GM18907 (cell line): ENCODE measurements around the gene TIAM2.
A peak's percentile ranks its signal among the peaks of the same experiment; 100 is the strongest.
"Not testable (repeated sequence)": the region's sequence is repeated elsewhere in the genome, so short reads cannot be mapped to it uniquely, and the experiment has no call there.

ENCODE experiments used
- ATAC-seq: cut with Tn5 transposase; IDR thresholded peaks from one replicate; pipeline ENCODE4 v1.9.1; 2021; ENCODE audit warnings: mild to moderate bottlenecking, moderate library complexity; ENCODE audit not compliant: unreplicated experiment

Gene TIAM2

DNA sequence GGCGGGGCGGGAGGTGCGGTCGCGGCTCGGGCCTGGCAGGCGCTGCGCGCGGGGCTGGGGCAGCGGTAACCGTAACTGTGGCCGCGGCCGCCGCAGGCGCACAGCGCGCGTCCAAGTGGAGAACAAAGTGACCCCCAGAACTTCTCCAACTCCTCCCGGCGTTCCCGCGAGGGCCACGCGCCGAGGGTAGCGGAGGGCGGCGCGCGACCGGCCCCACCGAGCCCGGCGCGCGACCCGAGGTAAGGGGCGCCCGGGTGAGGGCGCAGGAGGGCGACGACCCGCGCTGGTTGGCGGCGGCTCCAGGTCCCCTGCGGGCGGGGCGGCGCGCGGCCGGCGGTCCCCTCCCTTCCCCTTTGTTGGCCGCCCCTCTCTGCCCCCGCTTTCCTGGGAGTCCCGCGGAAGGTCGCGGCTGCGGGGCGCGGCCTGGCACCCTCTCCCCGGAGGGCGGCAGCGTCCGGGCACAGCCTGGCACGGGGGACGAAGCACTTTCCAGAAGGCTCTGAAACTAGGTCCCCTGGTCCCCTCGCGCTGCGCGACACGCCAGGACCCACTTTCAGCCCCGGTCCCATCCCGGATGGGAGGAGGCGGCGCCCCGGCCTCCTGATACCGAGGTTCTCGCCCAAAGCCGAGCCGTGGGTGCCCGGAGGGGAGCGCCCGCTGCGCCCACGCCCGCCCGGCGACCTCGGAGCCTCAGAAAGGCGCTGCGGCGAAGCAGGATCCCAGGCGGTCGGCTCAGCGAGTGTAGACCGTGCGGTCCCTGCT is at the start of gene TIAM2:
Gene TIAM2 (plus strand): TSS at position 62 of the 762 bp plus-strand sequence. CDS start 133,909 bp downstream, outside the sequence.
- ATAC-seq, result no peak

- ATAC-seq, result no peak
Measured at GRCh38 chr6:154950979-154951344, 44.2 kb upstream of the TIAM2 start.

- ATAC-seq, result peak; percentile 85
Measured at GRCh38 chr6:154951345-154952200, 43.5 kb upstream of the TIAM2 start.

- ATAC-seq, result no peak
Measured at GRCh38 chr6:154953644-154954043, 41.5 kb upstream of the TIAM2 start.

GRCh38 chr6:154954347-154954746 is 40.8 kb upstream of the TIAM2 start:
- ATAC-seq, result no peak

- no peak for ATAC-seq
Measured at GRCh38 chr6:154956771-154957522, 38.2 kb upstream of the TIAM2 start.

- ATAC-seq, result no peak
Measured at GRCh38 chr6:154958469-154958868, 36.6 kb upstream of the TIAM2 start.

DNA sequence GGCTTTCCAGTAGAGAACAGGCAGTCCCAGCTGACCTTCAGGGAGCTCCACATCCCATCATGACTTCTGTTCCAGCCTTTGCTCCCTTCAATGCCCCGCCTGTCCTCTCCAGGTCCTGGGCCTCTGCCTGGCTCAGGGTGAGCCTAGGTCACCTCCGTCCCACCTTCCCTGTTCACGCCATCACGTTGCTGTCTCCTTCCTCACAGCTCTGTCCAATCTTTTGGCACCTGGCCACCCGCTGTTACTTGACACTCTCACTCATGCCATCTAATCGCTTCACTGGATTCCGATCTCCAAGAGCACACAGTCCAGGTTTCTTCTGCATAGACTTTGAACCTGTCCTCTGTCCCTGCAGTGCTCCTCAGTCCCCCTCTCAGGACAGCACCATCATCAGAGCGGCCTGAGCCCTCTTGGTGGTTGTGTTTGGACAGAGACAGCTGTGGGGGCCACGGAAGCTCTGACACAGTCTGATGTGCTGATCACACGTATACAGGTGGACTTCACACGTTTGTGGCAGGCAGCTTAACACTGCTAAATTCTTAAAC is 34.7 kb upstream of the TIAM2 start:
- ATAC-seq, result no peak

- no peak for ATAC-seq
Measured at GRCh38 chr6:154960854-154961530, 34.1 kb upstream of the TIAM2 start.

- ATAC-seq, result no peak
Measured at GRCh38 chr6:154962753-154963152, 32.4 kb upstream of the TIAM2 start.

DNA sequence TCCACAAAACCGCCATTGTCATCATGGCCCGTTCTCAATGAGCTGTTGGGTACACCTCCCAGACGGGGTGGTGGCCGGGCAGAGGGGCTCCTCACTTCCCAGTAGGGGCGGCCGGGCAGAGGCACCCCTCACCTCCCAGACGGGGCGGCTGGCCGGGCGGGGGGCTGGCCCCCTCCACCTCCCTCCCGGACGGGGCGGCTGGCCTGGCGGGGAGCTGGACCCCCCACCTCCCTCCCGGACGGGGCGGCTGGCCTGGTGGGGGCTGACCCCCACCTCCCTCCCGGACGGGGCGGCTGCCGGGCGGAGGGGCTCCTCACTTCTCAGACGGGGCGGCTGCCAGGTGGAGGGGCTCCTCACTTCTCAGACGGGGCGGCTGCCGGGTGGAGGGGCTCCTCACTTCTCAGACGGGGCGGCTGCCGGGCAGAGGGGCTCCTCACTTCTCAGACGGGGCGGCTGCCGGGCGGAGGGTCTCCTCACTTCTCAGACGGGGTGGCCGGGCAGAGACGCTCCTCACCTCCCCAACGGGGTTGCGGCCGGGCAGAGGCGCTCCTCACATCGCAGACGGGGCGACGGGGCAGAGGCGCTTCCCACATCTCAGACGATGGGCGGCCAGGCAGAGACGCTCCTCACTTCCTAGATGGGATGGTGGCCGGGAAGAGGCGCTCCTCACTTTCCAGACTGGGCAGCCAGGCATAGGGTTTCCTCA is 28.9 kb upstream of the TIAM2 start:
- not testable (repeated sequence) for ATAC-seq

GRCh38 chr6:154969796-154970195 is 25.3 kb upstream of the TIAM2 start:
- ATAC-seq, result no peak

- ATAC-seq, result no peak
Measured at GRCh38 chr6:154974485-154975149, 20.5 kb upstream of the TIAM2 start.

- ATAC-seq, result no peak
Measured at GRCh38 chr6:154977588-154977987, 17.5 kb upstream of the TIAM2 start.

- no peak for ATAC-seq
Measured at GRCh38 chr6:154980273-154981078, 14.6 kb upstream of the TIAM2 start.

- peak; percentile 74 for ATAC-seq
Measured at GRCh38 chr6:154981079-154981870, 13.8 kb upstream of the TIAM2 start.

GRCh38 chr6:154984146-154984545 is 11.0 kb upstream of the TIAM2 start:
- no peak for ATAC-seq

DNA sequence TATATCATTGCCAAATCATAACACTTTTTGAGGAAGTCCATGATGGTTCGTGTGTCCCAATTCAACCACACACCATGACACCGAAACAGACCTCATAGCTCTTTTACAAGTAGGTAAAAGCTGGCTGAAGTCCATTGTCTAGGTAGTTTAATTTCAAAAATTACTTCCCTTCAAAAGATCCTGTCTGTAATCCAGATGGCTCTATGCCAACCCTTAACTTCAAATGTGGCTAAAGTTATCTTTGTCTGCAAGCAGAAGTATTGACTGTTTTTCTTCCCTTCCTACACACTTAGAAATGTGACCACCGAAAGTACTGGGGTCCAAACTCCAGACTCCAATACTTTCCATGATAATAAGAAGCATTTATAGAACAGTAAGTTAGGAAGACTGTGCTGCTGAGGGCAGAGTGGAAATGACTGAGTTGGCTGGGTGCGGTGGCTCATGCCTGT is 8.3 kb upstream of the TIAM2 start:
- ATAC-seq, result no peak
